Lung (tissue), 12 donors: ENCODE measurements around the gene UBXN10. TPM values are rescaled to one million over a fixed set of nuclear protein-coding genes. Genes with fewer than 3 reads are reported as not detected.

ENCODE experiments used
- ATAC-seq: fragments of 200-7000 bp; cut with Tn5 transposase; one replicate; pipeline ENCODE4 v1.9.1; 2020; ENCODE audit warnings: moderate number of reproducible peaks; ENCODE audit not compliant: insufficient read depth, low FRiP score
- DNase-seq, 3 donors: peaks; one replicate each; pipeline ENCODE4 v3.0.0-alpha.2; 2013 to 2017
- H3K27ac ChIP-seq, 2 donors: one replicate each; pipeline ENCODE4 v1.5.1; 2013; ENCODE audit warnings: mild to moderate bottlenecking in 2 of 2, moderate library complexity in 2 of 2, control low read depth in 1 of 2, inconsistent platforms in 1 of 2, low read depth in 1 of 2, low read length in 1 of 2
- H3K27me3 ChIP-seq, 3 donors: one replicate each; pipeline ENCODE4 v1.5.1; 2013; ENCODE audit warnings: low read length in 2 of 3; ENCODE audit not compliant: control insufficient read depth in 3 of 3, insufficient read depth in 3 of 3
- H3K36me3 ChIP-seq, 4 donors: one replicate each; pipeline ENCODE4 v1.5.1; 2013; ENCODE audit warnings: low read length in 4 of 4, mild to moderate bottlenecking in 1 of 4, moderate library complexity in 1 of 4; ENCODE audit not compliant: control insufficient read depth in 4 of 4, insufficient read depth in 4 of 4
- H3K4me1 ChIP-seq, 5 donors: one replicate each; pipeline ENCODE4 v1.5.1; 2013; ENCODE audit warnings: low read length in 5 of 5, mild to moderate bottlenecking in 2 of 5, moderate library complexity in 1 of 5; ENCODE audit not compliant: control insufficient read depth in 5 of 5, insufficient read depth in 5 of 5
- H3K4me3 ChIP-seq: one replicate; pipeline ENCODE4 v1.5.1; 2013; ENCODE audit warnings: mild to moderate bottlenecking, control low read depth, moderate library complexity
- H3K9ac ChIP-seq, 2 donors: one replicate each; pipeline ENCODE4 v1.5.1; 2013; ENCODE audit warnings: low read length in 2 of 2, control low read depth in 1 of 2; ENCODE audit not compliant: insufficient read depth in 1 of 2
- H3K9me3 ChIP-seq, 4 donors: one replicate each; pipeline ENCODE4 v1.5.1; 2013; ENCODE audit warnings: low read length in 3 of 4, mild to moderate bottlenecking in 1 of 4, moderate library complexity in 1 of 4; ENCODE audit not compliant: control insufficient read depth in 4 of 4, insufficient read depth in 3 of 4
- WGBS, 2 donors: extraction: QIAGEN DNeasy Blood & Tissue Kit; methylation state at CpG; one replicate each; pipeline ENCODE4 v1.1.7; 2013; 5-methylcytosine and 5-hydroxymethylcytosine counted together
- polyA plus RNA-seq, 2 donors: library from polyadenylated mRNA; stranded (reverse); fragments of 200-250 nt; gene quantifications; one replicate each; pipeline ENCODE4 v1.2.1, GENCODE V29; 2013
- total RNA-seq, 2 donors: library from RNA; depleted of rRNA in 1 of 2; stranded (reverse); fragments of >200 nt in 1 of 2; gene quantifications; one replicate each; pipeline ENCODE4 v1.2.1, GENCODE V29; 2014 to 2021
- TF ChIP-seq, protein P1 (sequence below): IDR thresholded peaks from 2 replicates; pipeline ENCODE4 v1.5.1; 2012; ENCODE audit warnings: mild to moderate bottlenecking; ENCODE audit errors: control extremely low read depth, extremely low read depth
- donor health status: control.
- donor health status: control.
- donor health status: Bipolar disorder and iron deficiency.
- donor health status: healthy.
- donor health status: DM: yes; HTN: yes; CAD: no.

The UBXN10 gene
- total and polyA plus RNA-seq, 4 donors, result 2.5 to 19.7 (median 12.3) TPM

DNA sequence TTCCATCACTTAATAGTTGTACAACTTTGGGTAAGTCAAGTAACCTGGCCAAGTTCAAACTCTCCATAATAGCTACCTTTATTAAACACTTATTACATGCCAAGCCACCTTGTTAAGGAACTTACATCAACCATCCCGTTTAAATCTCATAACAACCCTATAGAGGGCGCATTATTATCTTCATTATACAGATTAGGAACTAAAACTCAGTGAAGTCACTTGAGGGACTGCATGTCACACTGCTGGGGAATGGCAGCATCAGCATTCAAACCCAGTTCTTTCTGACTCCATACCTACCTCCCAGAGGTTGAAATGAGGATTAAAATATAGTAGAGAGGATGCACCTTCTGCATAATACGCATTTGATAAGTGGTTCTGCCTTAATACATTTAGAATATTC is 47.5 kb downstream of the UBXN10 start:
- Histone ChIP-seq H3K9me3 (no peaks in the 10 kb centered on the region), H3K27ac (no peak overlapping the region), H3K4me1 (peaks cover 0 to 29% (median 2%) of the 10 kb centered on the region in 5 donors), H3K9ac (no peak overlapping the region), H3K36me3 (no peaks in the 10 kb centered on the region), H3K4me3 (no peak overlapping the region), H3K27me3 (peaks cover 0 to 4% (median 0%) of the 10 kb centered on the region in 3 donors)
- TF ChIP-seq, protein P1, sequence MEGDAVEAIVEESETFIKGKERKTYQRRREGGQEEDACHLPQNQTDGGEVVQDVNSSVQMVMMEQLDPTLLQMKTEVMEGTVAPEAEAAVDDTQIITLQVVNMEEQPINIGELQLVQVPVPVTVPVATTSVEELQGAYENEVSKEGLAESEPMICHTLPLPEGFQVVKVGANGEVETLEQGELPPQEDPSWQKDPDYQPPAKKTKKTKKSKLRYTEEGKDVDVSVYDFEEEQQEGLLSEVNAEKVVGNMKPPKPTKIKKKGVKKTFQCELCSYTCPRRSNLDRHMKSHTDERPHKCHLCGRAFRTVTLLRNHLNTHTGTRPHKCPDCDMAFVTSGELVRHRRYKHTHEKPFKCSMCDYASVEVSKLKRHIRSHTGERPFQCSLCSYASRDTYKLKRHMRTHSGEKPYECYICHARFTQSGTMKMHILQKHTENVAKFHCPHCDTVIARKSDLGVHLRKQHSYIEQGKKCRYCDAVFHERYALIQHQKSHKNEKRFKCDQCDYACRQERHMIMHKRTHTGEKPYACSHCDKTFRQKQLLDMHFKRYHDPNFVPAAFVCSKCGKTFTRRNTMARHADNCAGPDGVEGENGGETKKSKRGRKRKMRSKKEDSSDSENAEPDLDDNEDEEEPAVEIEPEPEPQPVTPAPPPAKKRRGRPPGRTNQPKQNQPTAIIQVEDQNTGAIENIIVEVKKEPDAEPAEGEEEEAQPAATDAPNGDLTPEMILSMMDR, result no peak
- no peak for ATAC-seq
- 39% methylated on average over 3 of the region's 3 CpGs for WGBS, 2 donors
- DNase-seq, result peak in 2 of 3 donors; percentile 41 to 55

DNA sequence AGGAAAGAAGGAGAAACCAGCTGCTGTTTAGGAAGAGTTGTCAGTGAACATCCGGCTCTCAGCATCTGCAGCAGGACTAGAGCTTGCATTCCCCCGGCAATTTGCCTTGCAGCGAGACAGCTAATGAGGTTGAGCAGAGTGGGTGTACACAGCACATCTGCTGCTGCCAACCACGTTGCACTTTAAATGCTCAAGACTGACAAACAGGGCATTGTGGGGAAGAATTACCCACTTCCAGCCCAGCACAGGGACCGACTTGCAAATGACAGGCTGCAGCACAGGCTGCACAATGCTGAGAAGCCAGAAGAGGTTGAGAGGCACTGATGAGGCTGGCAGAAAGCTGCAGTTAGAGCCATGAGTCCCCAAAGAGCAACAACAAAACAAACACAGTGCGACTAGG is 48.0 kb downstream of the UBXN10 start:
- 35 to 48% methylated on average over 6 of the region's 6 CpGs for WGBS, 2 donors

DNA sequence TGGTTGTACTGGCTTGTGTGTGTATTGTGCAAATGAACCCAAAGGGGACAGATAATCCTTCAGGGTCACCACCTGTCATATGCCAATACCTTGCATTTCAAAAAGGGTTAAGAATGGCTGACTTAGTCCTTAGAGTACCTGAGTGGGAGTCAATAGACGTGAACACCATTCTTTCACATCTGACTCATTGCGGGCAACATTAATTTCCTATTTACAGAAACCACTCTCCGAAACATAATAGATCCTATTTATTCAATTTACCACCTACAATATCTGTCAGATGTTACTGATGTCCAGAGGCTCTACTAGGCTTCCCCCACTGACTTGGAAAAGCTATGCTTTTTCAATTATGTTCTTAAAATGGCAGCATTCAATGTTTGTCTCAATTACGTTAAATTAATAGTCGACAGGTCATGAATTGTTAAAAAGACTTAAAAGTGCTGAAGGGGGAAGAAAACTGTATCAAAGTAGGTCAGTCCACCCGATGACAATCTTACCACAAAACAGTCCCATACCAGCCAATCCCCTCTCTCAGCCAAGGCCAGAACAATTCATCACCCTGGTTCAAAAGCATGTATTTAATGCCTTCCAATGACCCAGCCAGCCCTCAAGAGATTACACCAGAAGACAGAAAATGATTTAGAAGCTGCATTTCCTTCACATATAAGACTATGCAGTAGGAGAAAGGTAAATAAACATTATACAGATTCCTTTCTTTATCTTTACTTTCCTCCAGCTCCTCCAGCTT is 49.1 kb downstream of the UBXN10 start:
- H3K27me3 ChIP-seq, result peaks cover 0 to 4% (median 0%) of the 10 kb centered on the region in 3 donors
- TF ChIP-seq, protein P1, result no peak
- 66 to 85% methylated on average over 6 of the region's 6 CpGs for WGBS, 2 donors
- no peaks in the 10 kb centered on the region for H3K36me3 ChIP-seq
- no peak for ATAC-seq
- H3K4me1 ChIP-seq, result peaks cover 0 to 29% (median 2%) of the 10 kb centered on the region in 5 donors
- no peak overlapping the region for H3K27ac ChIP-seq
- no peak overlapping the region for H3K9ac ChIP-seq
- no peak overlapping the region for H3K4me3 ChIP-seq
- H3K9me3 ChIP-seq, result no peaks in the 10 kb centered on the region
- DNase-seq, result no peak

More for the DNA sequence above, 48.0 kb downstream of the UBXN10 start:
- no peak for ATAC-seq
- Histone ChIP-seq H3K9me3 (no peaks in the 10 kb centered on the region), H3K4me3 (no peak overlapping the region), H3K36me3 (no peaks in the 10 kb centered on the region), H3K27ac (no peak overlapping the region), H3K4me1 (peaks cover 0 to 29% (median 2%) of the 10 kb centered on the region in 5 donors), H3K27me3 (peaks cover 0 to 4% (median 0%) of the 10 kb centered on the region in 3 donors), H3K9ac (no peak overlapping the region)
- peak; percentile 71 to 84 (median 80) for DNase-seq
- TF ChIP-seq, protein P1, result no peak
